ENCODE measurements around the gene OBSL1. TPM values are rescaled to one million over a fixed set of nuclear protein-coding genes. Genes with fewer than 3 reads are reported as not detected.

The OBSL1 gene
- 10 to 100 TPM in 3 of 4 donors, 1 to 10 TPM in 1; 4.5 to 97.4 (median 15.4) TPM for polyA plus RNA-seq
- long read RNA-seq, donor 1: 0 reads
- long read RNA-seq, donor 2, transcript OBSL1-202 (9 exons, 3,297 nt): major isoform, 6 of 6 reads
- long read RNA-seq, donor 2, partial matches to known transcripts: 0 of 6 reads
- long read RNA-seq, donor 2, other reads (novel, unspliced or antisense): 0 of 6 reads
- long read RNA-seq, donor 3, partial matches to known transcripts: 22 of 29 reads
- long read RNA-seq, donor 3, other reads (novel, unspliced or antisense): 0 of 29 reads
- long read RNA-seq, donor 4, partial matches to known transcripts: 0 of 1 reads
- long read RNA-seq, donor 4, other reads (novel, unspliced or antisense): 0 of 1 reads
- long read RNA-seq, donor 5, partial matches to known transcripts: 5 of 7 reads
- long read RNA-seq, donor 5, other reads (novel, unspliced or antisense): 0 of 7 reads
- long read RNA-seq, donor 6, partial matches to known transcripts: 11 of 16 reads
- long read RNA-seq, donor 6, other reads (novel, unspliced or antisense): 0 of 16 reads
- long read RNA-seq, donor 7: 0 reads
- long read RNA-seq, donor 8, full-length matches to known transcripts: 3 of 3 reads
- long read RNA-seq, donor 8, partial matches to known transcripts: 0 of 3 reads
- long read RNA-seq, donor 8, other reads (novel, unspliced or antisense): 0 of 3 reads
- long read RNA-seq, donor 9, partial matches to known transcripts: 0 of 1 reads
- long read RNA-seq, donor 9, other reads (novel, unspliced or antisense): 0 of 1 reads
- long read RNA-seq, donor 10, full-length matches to known transcripts: 13 of 30 reads
- long read RNA-seq, donor 10, partial matches to known transcripts: 17 of 30 reads
- long read RNA-seq, donor 10, other reads (novel, unspliced or antisense): 0 of 30 reads

DNA sequence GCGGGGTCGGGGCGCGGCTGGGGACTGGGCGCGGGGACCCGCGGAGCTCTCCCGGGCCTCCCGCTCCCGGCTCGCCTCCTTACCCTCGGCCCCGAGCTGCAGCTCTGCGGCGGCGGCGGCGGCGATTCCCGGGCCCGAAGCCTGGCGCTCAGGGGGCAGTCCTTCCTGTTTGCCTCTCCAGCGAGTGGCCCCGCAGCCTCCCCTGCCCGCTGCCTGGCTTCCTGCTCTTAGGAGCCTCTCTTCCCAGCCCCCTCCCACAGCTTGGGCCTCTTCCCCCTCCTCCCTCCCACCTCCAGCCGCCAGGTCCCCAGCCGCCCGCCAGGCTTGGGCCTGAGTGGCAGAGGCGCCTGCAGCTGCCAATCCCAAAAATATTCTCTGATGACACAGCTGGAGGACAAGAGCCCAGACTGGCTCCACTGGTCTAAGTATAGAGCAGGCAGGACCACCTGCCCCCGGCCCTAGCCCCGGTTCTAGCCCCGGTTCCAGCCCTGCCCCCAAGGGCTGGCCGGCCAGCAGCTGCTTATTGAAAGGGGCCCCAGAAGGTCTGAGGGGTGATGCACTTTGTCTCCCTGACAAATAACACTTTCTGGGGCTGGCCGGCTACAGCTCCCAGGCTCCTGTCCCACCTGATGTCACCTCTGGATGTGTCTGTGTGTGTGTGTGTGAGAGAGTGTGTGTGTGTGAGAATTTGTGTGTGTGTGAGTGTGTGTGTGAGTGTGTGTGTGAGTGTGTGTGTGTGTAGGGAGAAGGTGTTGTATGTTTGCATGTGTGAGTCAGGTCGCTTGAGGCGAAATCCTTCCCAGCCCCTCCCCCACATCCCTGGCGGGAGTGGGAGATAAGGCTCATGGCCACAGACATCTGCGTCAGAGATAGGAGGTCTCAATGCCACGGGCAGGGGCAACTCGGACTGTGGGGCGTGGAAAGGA, at the start of gene OBSL1:
Gene OBSL1 (minus strand): TSS at position 229 of the 926 bp plus-strand sequence. CDS start 307 bp downstream, outside the sequence.
- peaks cover 0 to 24% (median 0%) of the 10 kb centered on the region in 3 donors for H3K36me3 ChIP-seq (ENCODE audit: control insufficient read depth in 3 of 3, insufficient read depth in 2 of 3, low read depth in 1 of 3, low read length in 3 of 3)
- FAIRE-seq (no peak), DNase-seq (peak in 1 of 2 donors; percentile 85)
- H3K27ac ChIP-seq (ENCODE audit: low read depth in 1 of 3, low read length in 2 of 3): peak within 1 kb of the TSS in 2 of 3 donors; percentile 57 to 81
- no peaks in the 10 kb centered on the region for H3K9me3 ChIP-seq (ENCODE audit: control insufficient read depth in 2 of 2, insufficient read depth in 1 of 2, low read depth in 1 of 2, low read length in 1 of 2)
- peak within 1 kb of the TSS; percentile 38 to 57 (median 54) for H3K4me3 ChIP-seq (ENCODE audit: low read depth in 1 of 3, low read length in 3 of 3)
- WGBS, 3 donors: 3 to 8% (median 8%) methylated on average over 16 to 42 of the region's 42 CpGs
- H3K4me1 ChIP-seq (ENCODE audit: control insufficient read depth in 3 of 3, insufficient read depth in 2 of 3, low read depth in 1 of 3, low read length in 2 of 3): peaks cover 0 to 18% (median 0%) of the 10 kb centered on the region in 3 donors
- H3K27me3 ChIP-seq (ENCODE audit: control insufficient read depth in 3 of 3, insufficient read depth in 3 of 3, low read length in 3 of 3): peaks cover 0 to 5% (median 5%) of the 10 kb centered on the region in 3 donors

GRCh38 chr2:219620546-219620945, 49.2 kb upstream of the OBSL1 start:
- Histone ChIP-seq H3K4me3 (ENCODE audit: low read depth in 1 of 3, low read length in 3 of 3) (no peak overlapping the region), H3K4me1 (ENCODE audit: control insufficient read depth in 3 of 3, insufficient read depth in 2 of 3, low read depth in 1 of 3, low read length in 2 of 3) (no peaks in the 10 kb centered on the region), H3K27ac (ENCODE audit: low read depth in 1 of 3, low read length in 2 of 3) (no peak overlapping the region), H3K9me3 (ENCODE audit: control insufficient read depth in 2 of 2, insufficient read depth in 1 of 2, low read depth in 1 of 2, low read length in 1 of 2) (no peaks in the 10 kb centered on the region), H3K27me3 (ENCODE audit: control insufficient read depth in 3 of 3, insufficient read depth in 3 of 3, low read length in 3 of 3) (peaks cover 0 to 9% (median 2%) of the 10 kb centered on the region in 3 donors), H3K36me3 (ENCODE audit: control insufficient read depth in 3 of 3, insufficient read depth in 2 of 3, low read depth in 1 of 3, low read length in 3 of 3) (peaks cover 0 to 14% (median 0%) of the 10 kb centered on the region in 3 donors)
- no peak for DNase-seq
- 80 to 84% (median 83%) methylated on average over 6 of the region's 6 CpGs for WGBS, 3 donors
- FAIRE-seq: no peak

- H3K4me1 ChIP-seq (ENCODE audit: control insufficient read depth in 3 of 3, insufficient read depth in 2 of 3, low read depth in 1 of 3, low read length in 2 of 3): no peaks in the 10 kb centered on the region
- H3K9me3 ChIP-seq (ENCODE audit: control insufficient read depth in 2 of 2, insufficient read depth in 1 of 2, low read depth in 1 of 2, low read length in 1 of 2): no peaks in the 10 kb centered on the region
- 54 to 79% (median 68%) methylated on average over 4 of the region's 4 CpGs for WGBS, 3 donors
- peaks cover 0 to 27% (median 5%) of the 10 kb centered on the region in 3 donors for H3K36me3 ChIP-seq (ENCODE audit: control insufficient read depth in 3 of 3, insufficient read depth in 2 of 3, low read depth in 1 of 3, low read length in 3 of 3)
- FAIRE-seq (no peak), DNase-seq (no peak)
- H3K27ac ChIP-seq (ENCODE audit: low read depth in 1 of 3, low read length in 2 of 3): no peak overlapping the region
- H3K27me3 ChIP-seq (ENCODE audit: control insufficient read depth in 3 of 3, insufficient read depth in 3 of 3, low read length in 3 of 3): peaks cover 0 to 3% (median 0%) of the 10 kb centered on the region in 3 donors
- no peak overlapping the region for H3K4me3 ChIP-seq (ENCODE audit: low read depth in 1 of 3, low read length in 3 of 3)
These were observed 47.9 kb upstream of the OBSL1 start for GRCh38 chr2:219619235-219619634.

DNA sequence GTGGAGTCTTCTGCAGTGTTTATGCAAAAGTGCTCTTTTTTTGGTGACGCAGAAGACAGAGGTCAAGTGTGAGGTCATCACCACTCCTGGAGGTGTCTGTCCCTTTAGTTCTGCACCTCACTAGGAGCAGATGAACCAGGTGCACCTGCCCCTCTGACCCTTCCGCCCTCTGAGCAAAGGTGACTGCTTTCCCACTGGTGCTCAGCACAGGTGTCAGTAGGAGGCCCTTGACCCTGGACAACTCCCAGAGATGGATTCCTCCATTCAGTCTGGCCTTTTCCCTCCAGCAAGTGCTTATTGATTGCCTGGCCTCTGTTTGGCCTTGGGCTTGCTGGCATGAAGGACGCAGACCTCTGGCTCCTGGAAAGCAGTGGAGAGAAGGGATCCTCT, 47.4 kb upstream of the OBSL1 start:
- Histone ChIP-seq H3K27me3 (ENCODE audit: control insufficient read depth in 3 of 3, insufficient read depth in 3 of 3, low read length in 3 of 3) (peaks cover 0 to 3% (median 0%) of the 10 kb centered on the region in 3 donors), H3K4me3 (ENCODE audit: low read depth in 1 of 3, low read length in 3 of 3) (no peak overlapping the region), H3K4me1 (ENCODE audit: control insufficient read depth in 3 of 3, insufficient read depth in 2 of 3, low read depth in 1 of 3, low read length in 2 of 3) (no peaks in the 10 kb centered on the region), H3K27ac (ENCODE audit: low read depth in 1 of 3, low read length in 2 of 3) (no peak overlapping the region), H3K9me3 (ENCODE audit: control insufficient read depth in 2 of 2, insufficient read depth in 1 of 2, low read depth in 1 of 2, low read length in 1 of 2) (no peaks in the 10 kb centered on the region), H3K36me3 (ENCODE audit: control insufficient read depth in 3 of 3, insufficient read depth in 2 of 3, low read depth in 1 of 3, low read length in 3 of 3) (peaks cover 0 to 32% (median 6%) of the 10 kb centered on the region in 3 donors)
- 51 to 79% (median 64%) methylated on average over 3 of the region's 3 CpGs for WGBS, 3 donors
- DNase-seq: no peak
- no peak for FAIRE-seq

GRCh38 chr2:219616550-219616949, 45.2 kb upstream of the OBSL1 start:
- no peak overlapping the region for H3K27ac ChIP-seq (ENCODE audit: low read depth in 1 of 3, low read length in 2 of 3)
- H3K4me1 ChIP-seq (ENCODE audit: control insufficient read depth in 3 of 3, insufficient read depth in 2 of 3, low read depth in 1 of 3, low read length in 2 of 3): no peaks in the 10 kb centered on the region
- FAIRE-seq (no peak), DNase-seq (no peak)
- WGBS, 3 donors: 89 to 96% (median 89%) methylated on average over 4 of the region's 4 CpGs
- H3K27me3 ChIP-seq (ENCODE audit: control insufficient read depth in 3 of 3, insufficient read depth in 3 of 3, low read length in 3 of 3): no peaks in the 10 kb centered on the region
- no peak overlapping the region for H3K4me3 ChIP-seq (ENCODE audit: low read depth in 1 of 3, low read length in 3 of 3)
- H3K9me3 ChIP-seq (ENCODE audit: control insufficient read depth in 2 of 2, insufficient read depth in 1 of 2, low read depth in 1 of 2, low read length in 1 of 2): no peaks in the 10 kb centered on the region
- H3K36me3 ChIP-seq (ENCODE audit: control insufficient read depth in 3 of 3, insufficient read depth in 2 of 3, low read depth in 1 of 3, low read length in 3 of 3): peaks cover 2 to 48% (median 9%) of the 10 kb centered on the region in 3 donors

DNA sequence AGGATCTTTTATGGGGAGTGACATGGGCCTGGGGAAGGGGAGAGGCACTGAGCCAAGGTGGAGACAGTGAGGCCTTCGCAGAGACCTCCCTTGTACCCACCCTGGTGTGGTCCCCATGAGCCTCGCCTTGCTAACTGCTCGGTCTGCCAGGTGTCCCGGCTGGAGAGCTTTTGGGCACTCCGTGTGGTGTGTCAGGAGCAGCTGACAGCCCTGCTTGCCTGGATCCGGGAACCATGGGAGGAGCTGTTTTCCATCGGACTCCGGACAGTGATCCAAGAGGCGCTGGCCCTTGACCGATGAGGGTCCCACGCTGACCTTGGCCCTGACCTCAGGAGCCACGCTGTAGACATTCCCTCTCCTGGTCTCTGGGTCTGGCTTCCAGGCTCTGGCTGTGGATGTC, 44.6 kb upstream of the OBSL1 start:
- Histone ChIP-seq H3K4me1 (ENCODE audit: control insufficient read depth in 3 of 3, insufficient read depth in 2 of 3, low read depth in 1 of 3, low read length in 2 of 3) (no peaks in the 10 kb centered on the region), H3K9me3 (ENCODE audit: control insufficient read depth in 2 of 2, insufficient read depth in 1 of 2, low read depth in 1 of 2, low read length in 1 of 2) (no peaks in the 10 kb centered on the region), H3K27me3 (ENCODE audit: control insufficient read depth in 3 of 3, insufficient read depth in 3 of 3, low read length in 3 of 3) (no peaks in the 10 kb centered on the region), H3K4me3 (ENCODE audit: low read depth in 1 of 3, low read length in 3 of 3) (no peak overlapping the region), H3K36me3 (ENCODE audit: control insufficient read depth in 3 of 3, insufficient read depth in 2 of 3, low read depth in 1 of 3, low read length in 3 of 3) (peaks cover 3 to 53% (median 9%) of the 10 kb centered on the region in 3 donors), H3K27ac (ENCODE audit: low read depth in 1 of 3, low read length in 2 of 3) (no peak overlapping the region)
- DNase-seq: no peak
- no peak for FAIRE-seq
- 86 to 96% (median 92%) methylated on average over 11 to 12 of the region's 12 CpGs for WGBS, 3 donors

- no peak overlapping the region for H3K27ac ChIP-seq (ENCODE audit: low read depth in 1 of 3, low read length in 2 of 3)
- no peaks in the 10 kb centered on the region for H3K9me3 ChIP-seq (ENCODE audit: control insufficient read depth in 2 of 2, insufficient read depth in 1 of 2, low read depth in 1 of 2, low read length in 1 of 2)
- no peak overlapping the region for H3K4me3 ChIP-seq (ENCODE audit: low read depth in 1 of 3, low read length in 3 of 3)
- H3K4me1 ChIP-seq (ENCODE audit: control insufficient read depth in 3 of 3, insufficient read depth in 2 of 3, low read depth in 1 of 3, low read length in 2 of 3): no peaks in the 10 kb centered on the region
- H3K27me3 ChIP-seq (ENCODE audit: control insufficient read depth in 3 of 3, insufficient read depth in 3 of 3, low read length in 3 of 3): no peaks in the 10 kb centered on the region
- WGBS, 3 donors: 92 to 98% (median 94%) methylated on average over 11 of the region's 11 CpGs
- FAIRE-seq: no peak
- peaks cover 3 to 59% (median 9%) of the 10 kb centered on the region in 3 donors for H3K36me3 ChIP-seq (ENCODE audit: control insufficient read depth in 3 of 3, insufficient read depth in 2 of 3, low read depth in 1 of 3, low read length in 3 of 3)
- no peak for DNase-seq
These were observed 43.7 kb upstream of the OBSL1 start for GRCh38 chr2:219615036-219615435.

Data from small intestine (tissue), 16 donors.